Body of pancreas (tissue), 4 donors: Measurements from ENCODE around the gene KRTAP20-2. TPM values are rescaled to one million over a fixed set of nuclear protein-coding genes. Genes with fewer than 3 reads are reported as not detected.

Experiments
- ATAC-seq: fragments of 150-250 bp; one replicate; pipeline ENCODE4 v1.9.1; 2016
- DNase-seq, 4 donors: peaks; one replicate each; pipeline ENCODE4 v3.0.0-alpha.2; 2019
- H3K27ac ChIP-seq, 4 donors: fragments of 200-600 bp; sonication (generic); 1 replicate in 3 of 4; 2 replicates in 1 of 4; pipeline versions ENCODE4 v1.5.1 to v1.6.1; 2016 to 2019; ENCODE audit warnings: mild to moderate bottlenecking in 1 of 4, mixed read lengths in 1 of 4, moderate library complexity in 1 of 4
- H3K27me3 ChIP-seq, 2 donors: fragments of 200-600 bp; sonication (generic); one replicate each; pipeline ENCODE4 v1.6.0; 2016; ENCODE audit warnings: mild to moderate bottlenecking in 1 of 2
- H3K36me3 ChIP-seq, 2 donors: fragments of 200-600 bp; sonication (generic); replicated peaks in 1 of 2; 2 replicates each; pipeline ENCODE4 v1.5.1; 2016; ENCODE audit warnings: low read depth in 2 of 2; ENCODE audit not compliant: insufficient read depth in 1 of 2
- H3K4me1 ChIP-seq: fragments of 200-600 bp; sonication (generic); one replicate; pipeline ENCODE4 v1.6.0; 2016
- H3K4me3 ChIP-seq, 2 donors: fragments of 200-600 bp; sonication (generic); 1 replicate in 1 of 2; 2 replicates in 1 of 2; pipeline ENCODE4 v1.5.1; 2016 to 2019
- H3K9me3 ChIP-seq, 3 donors: fragments of 200-600 bp; sonication (generic); 1 replicate in 2 of 3; 2 replicates in 1 of 3; pipeline ENCODE4 v1.5.1; 2016
- CTCF ChIP-seq, 7 experiments: fragments of 450-650 bp in 4 of 7; fragments of 200-600 bp in 3 of 7; sonication (generic) in 3 of 7; IDR thresholded peaks; one replicate each; pipeline ENCODE4 v1.5.1; 2016 to 2019; ENCODE audit warnings: antibody characterized with exemption in 7 of 7
- POLR2A ChIP-seq, 3 donors: fragments of 450-650 bp; IDR thresholded peaks; one replicate each; pipeline ENCODE4 v1.6.1; 2016; ENCODE audit warnings: antibody characterized with exemption in 3 of 3, mild to moderate bottlenecking in 2 of 3
- whole genome bisulfite sequencing, 2 donors: methylation state at CpG; one replicate each; pipeline ENCODE4 v1.1.5; 2017; 5-methylcytosine and 5-hydroxymethylcytosine counted together
- intact Hi-C: fragments of 100-400 bp; cut with DNase I; formaldehyde crosslinking; loops from one replicate; pipeline ENCODE4 v1.15.1; 2023
- small RNA-seq: library from RNA; depleted of rRNA; stranded (forward); fragments of <200 nt; gene quantifications from one replicate; pipeline ENCODE3, GENCODE V24; 2016
- total RNA-seq, 2 donors: library from RNA; depleted of rRNA; stranded (reverse); fragments of >200 nt; gene quantifications; one replicate each; pipeline ENCODE4 v1.1.0, GENCODE V29; 2016

KRTAP20-2 gene
- total RNA-seq, 2 donors from 2014 or later: not detected

- Histone ChIP-seq H3K4me3 (no peak overlapping the region), H3K27ac (no peak overlapping the region), H3K4me1 (no peaks in the 10 kb centered on the region), H3K27me3 (no peaks in the 10 kb centered on the region), H3K36me3 (no peaks in the 10 kb centered on the region), H3K9me3 (no peaks in the 10 kb centered on the region)
- ATAC-seq (no peak), DNase-seq (no peak)
- intact Hi-C loops: no loop called here
- TF ChIP-seq CTCF (IDR thresholded peaks at IDR 0.05) (no peak), POLR2A (IDR thresholded peaks at IDR 0.05) (no peak)
- WGBS, 2 donors: 27 to 29% methylated on average over 1 of the region's 1 CpG
These were observed 45.6 kb downstream of the KRTAP20-2 start for GRCh38 chr21:30680586-30680985.

GRCh38 chr21:30684506-30684905 is 49.5 kb downstream of the KRTAP20-2 start:
- Histone ChIP-seq H3K27ac (no peak overlapping the region), H3K27me3 (no peaks in the 10 kb centered on the region), H3K9me3 (no peaks in the 10 kb centered on the region), H3K4me3 (no peak overlapping the region), H3K4me1 (no peaks in the 10 kb centered on the region), H3K36me3 (no peaks in the 10 kb centered on the region)
- WGBS, 2 donors: 62 to 64% methylated on average over 6 of the region's 6 CpGs
- TF ChIP-seq POLR2A (IDR thresholded peaks at IDR 0.05) (no peak), CTCF (IDR thresholded peaks at IDR 0.05) (no peak)
- DNase-seq: no peak
- intact Hi-C loops: no loop called here
- ATAC-seq: no peak

Small RNA genes within 50 kb of the gene (small RNA-seq; reads per million reads assigned to genes)
- gene KRTAP20-1 (not detected), gene KRTAP20-3 (not detected), gene KRTAP20-4 (not detected), gene KRTAP22-1 (not detected), gene KRTAP22-2 (not detected)

Other genes starting within 250 kb of the KRTAP20-2 start
- gene KRTAP13-1, start 239.2 kb upstream of the KRTAP20-2 start, total RNA-seq: not detected
- gene KRTAP13-3, start 209.3 kb upstream of the KRTAP20-2 start, total RNA-seq: not detected
- gene KRTAP13-4, start 205.0 kb upstream of the KRTAP20-2 start, total RNA-seq: not detected
- not detected for gene KRTAP15-1, start 194.9 kb upstream of the KRTAP20-2 start, total RNA-seq
- not detected for gene KRTAP19-1, start 154.8 kb upstream of the KRTAP20-2 start, total RNA-seq
- not detected for gene KRTAP19-2, start 147.8 kb upstream of the KRTAP20-2 start, total RNA-seq
- not detected for gene KRTAP19-3, start 143.2 kb upstream of the KRTAP20-2 start, total RNA-seq
- not detected for gene KRTAP19-4, start 138.0 kb upstream of the KRTAP20-2 start, total RNA-seq
- not detected for gene KRTAP19-5, start 133.1 kb upstream of the KRTAP20-2 start, total RNA-seq
- gene KRTAP19-6, start 93.3 kb upstream of the KRTAP20-2 start, total RNA-seq: not detected
- gene KRTAP19-7, start 73.9 kb upstream of the KRTAP20-2 start, total RNA-seq: not detected
- not detected for gene KRTAP22-2, start 44.8 kb upstream of the KRTAP20-2 start, total RNA-seq
- gene KRTAP6-3, start 42.8 kb upstream of the KRTAP20-2 start, total RNA-seq: not detected
- not detected for gene KRTAP6-2, start 36.3 kb upstream of the KRTAP20-2 start, total RNA-seq
- not detected for gene KRTAP22-1, start 34.1 kb upstream of the KRTAP20-2 start, total RNA-seq
- not detected for gene KRTAP6-1, start 21.3 kb upstream of the KRTAP20-2 start, total RNA-seq
- gene KRTAP20-1, start 18.8 kb upstream of the KRTAP20-2 start, total RNA-seq: not detected
- gene KRTAP20-4, start 14.6 kb upstream of the KRTAP20-2 start, total RNA-seq: not detected
- not detected for gene KRTAP20-3, start 7.7 kb downstream of the KRTAP20-2 start, total RNA-seq
- gene KRTAP21-3, start 83.6 kb downstream of the KRTAP20-2 start, total RNA-seq: not detected
- gene KRTAP21-2, start 112.1 kb downstream of the KRTAP20-2 start, total RNA-seq: not detected
- not detected for gene KRTAP21-1, start 120.2 kb downstream of the KRTAP20-2 start, total RNA-seq
- gene KRTAP8-1, start 178.1 kb downstream of the KRTAP20-2 start, total RNA-seq: not detected
- gene KRTAP7-1, start 194.6 kb downstream of the KRTAP20-2 start, total RNA-seq: not detected
- not detected for gene KRTAP11-1, start 246.4 kb downstream of the KRTAP20-2 start, total RNA-seq